Breast epithelium (tissue), 4 donors: Measurements from ENCODE around the gene CBFA2T3. TPM values are rescaled to one million over a fixed set of nuclear protein-coding genes. Genes with fewer than 3 reads are reported as not detected.

Experiments
- DNase-seq, 2 donors: peaks; one replicate each; pipeline ENCODE4 v3.0.0-alpha.2; 2019; ENCODE audit warnings: low spot score in 2 of 2
- H3K27ac ChIP-seq, 2 donors: fragments of 200-600 bp; sonication (generic) in 1 of 2; one replicate each; pipeline ENCODE4 v1.5.1; 2016 to 2019; ENCODE audit warnings: mild to moderate bottlenecking in 1 of 2
- H3K27me3 ChIP-seq, 2 donors: fragments of 200-600 bp; sonication (generic) in 1 of 2; one replicate each; pipeline versions ENCODE4 v1.5.1 to v1.6.0; 2017 to 2019; ENCODE audit warnings: control low read depth in 1 of 2, mild to moderate bottlenecking in 1 of 2
- H3K36me3 ChIP-seq: fragments of 200-600 bp; one replicate; pipeline ENCODE4 v1.5.1; 2019
- H3K4me1 ChIP-seq, 2 donors: fragments of 200-600 bp; sonication (generic); one replicate each; pipeline ENCODE4 v1.5.1; 2016 to 2019; ENCODE audit warnings: control low read depth in 1 of 2
- H3K4me3 ChIP-seq, 3 donors: fragments of 200-600 bp; sonication (generic); 1 replicate in 2 of 3; 2 replicates in 1 of 3; pipeline ENCODE4 v1.5.1; 2016 to 2019; ENCODE audit warnings: mild to moderate bottlenecking in 3 of 3, moderate library complexity in 2 of 3
- H3K9me3 ChIP-seq, 2 donors: fragments of 200-600 bp; sonication (generic) in 1 of 2; one replicate each; pipeline ENCODE4 v1.5.1; 2016 to 2019; ENCODE audit warnings: control low read depth in 1 of 2
- POLR2A ChIP-seq: fragments of 450-650 bp; IDR thresholded peaks from one replicate; pipeline ENCODE4 v1.6.1; 2016; ENCODE audit warnings: antibody characterized with exemption, mild to moderate bottlenecking, moderate library complexity
- POLR2AphosphoS5 ChIP-seq, 3 donors: sonication (generic); formaldehyde crosslinking; IDR thresholded peaks; one replicate each; pipeline ENCODE4 v1.6.1; 2017; ENCODE audit warnings: antibody characterized with exemption in 3 of 3
- intact Hi-C: fragments of 100-400 bp; cut with DNase I; formaldehyde crosslinking; loops from one replicate; pipeline ENCODE4 v1.15.1; 2023; ENCODE audit warnings: low total_unique reads
- total RNA-seq, 3 donors: library from RNA; depleted of rRNA; stranded (reverse); fragments of >200 nt; gene quantifications; one replicate each; pipeline ENCODE4 v1.1.0, GENCODE V29; 2016
- TF ChIP-seq, protein P1 (sequence below), 3 donors: fragments of 450-650 bp; IDR thresholded peaks; one replicate each; pipeline ENCODE4 v1.5.1; 2016 to 2017; ENCODE audit warnings: antibody characterized with exemption in 3 of 3, mild to moderate bottlenecking in 3 of 3, moderate library complexity in 3 of 3

CBFA2T3 gene
- total RNA-seq, 3 donors from 2014 or later = 0.64 to 2.3 (median 0.88) TPM

DNA sequence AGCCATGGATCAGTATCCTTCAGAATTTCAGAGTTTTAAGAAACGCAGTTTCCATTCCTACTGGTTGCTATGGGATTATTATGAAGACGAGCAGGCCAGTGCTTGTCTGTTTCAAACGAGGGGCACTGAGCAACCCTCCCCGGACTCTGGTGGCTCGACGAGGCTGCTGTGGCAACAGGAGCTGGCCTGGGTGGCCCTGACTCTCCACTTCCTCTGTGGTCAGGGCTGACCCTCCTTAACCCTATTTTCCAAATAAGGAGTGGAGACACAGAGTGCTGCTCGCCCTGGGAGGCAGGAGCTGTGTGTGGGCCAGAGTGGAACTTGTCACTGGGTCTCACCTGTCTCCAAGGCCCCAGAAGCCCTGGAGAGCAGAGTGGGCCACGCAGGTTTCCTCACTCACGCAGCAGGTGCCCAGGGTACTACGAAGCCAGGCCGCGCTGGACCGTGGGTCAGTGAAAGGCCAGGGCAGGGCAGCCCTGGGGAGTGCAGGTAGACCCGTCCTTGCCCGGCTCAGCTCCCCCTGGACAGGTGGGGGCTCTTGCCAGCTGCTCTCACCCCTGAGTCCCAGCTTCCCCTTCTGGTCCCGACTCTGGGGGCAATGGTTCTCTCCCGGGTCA, 123.6 kb downstream of the CBFA2T3 start:
- H3K4me3 ChIP-seq = no peak overlapping the region
- H3K36me3 ChIP-seq = no peaks in the 10 kb centered on the region
- no peak for DNase-seq
- TF ChIP-seq, protein P1, sequence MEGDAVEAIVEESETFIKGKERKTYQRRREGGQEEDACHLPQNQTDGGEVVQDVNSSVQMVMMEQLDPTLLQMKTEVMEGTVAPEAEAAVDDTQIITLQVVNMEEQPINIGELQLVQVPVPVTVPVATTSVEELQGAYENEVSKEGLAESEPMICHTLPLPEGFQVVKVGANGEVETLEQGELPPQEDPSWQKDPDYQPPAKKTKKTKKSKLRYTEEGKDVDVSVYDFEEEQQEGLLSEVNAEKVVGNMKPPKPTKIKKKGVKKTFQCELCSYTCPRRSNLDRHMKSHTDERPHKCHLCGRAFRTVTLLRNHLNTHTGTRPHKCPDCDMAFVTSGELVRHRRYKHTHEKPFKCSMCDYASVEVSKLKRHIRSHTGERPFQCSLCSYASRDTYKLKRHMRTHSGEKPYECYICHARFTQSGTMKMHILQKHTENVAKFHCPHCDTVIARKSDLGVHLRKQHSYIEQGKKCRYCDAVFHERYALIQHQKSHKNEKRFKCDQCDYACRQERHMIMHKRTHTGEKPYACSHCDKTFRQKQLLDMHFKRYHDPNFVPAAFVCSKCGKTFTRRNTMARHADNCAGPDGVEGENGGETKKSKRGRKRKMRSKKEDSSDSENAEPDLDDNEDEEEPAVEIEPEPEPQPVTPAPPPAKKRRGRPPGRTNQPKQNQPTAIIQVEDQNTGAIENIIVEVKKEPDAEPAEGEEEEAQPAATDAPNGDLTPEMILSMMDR (IDR thresholded peaks at IDR 0.05) = no peak
- TF ChIP-seq POLR2A = no peak
- no peak for TF ChIP-seq POLR2AphosphoS5 (IDR thresholded peaks at IDR 0.05)
- H3K27me3 ChIP-seq = no peaks in the 10 kb centered on the region
- no peaks in the 10 kb centered on the region for H3K9me3 ChIP-seq
- intact Hi-C loops = no loop called here
- H3K27ac ChIP-seq = no peak overlapping the region
- peaks cover 0 to 7% of the 10 kb centered on the region in 2 donors for H3K4me1 ChIP-seq

- Histone ChIP-seq H3K4me1 (no peaks in the 10 kb centered on the region), H3K9me3 (no peaks in the 10 kb centered on the region), H3K36me3 (no peaks in the 10 kb centered on the region), H3K27ac (no peak overlapping the region), H3K4me3 (no peak overlapping the region), H3K27me3 (no peaks in the 10 kb centered on the region)
- DNase-seq = no peak
- TF ChIP-seq, protein P1 (IDR thresholded peaks at IDR 0.05) = no peak
- TF ChIP-seq POLR2A (no peak), POLR2AphosphoS5 (IDR thresholded peaks at IDR 0.05) (no peak)
- intact Hi-C loops = no loop called here
Observed at GRCh38 chr16:88851616-88852015, 125.4 kb downstream of the CBFA2T3 start.

- no peaks in the 10 kb centered on the region for H3K9me3 ChIP-seq
- no peaks in the 10 kb centered on the region for H3K27me3 ChIP-seq
- DNase-seq = no peak
- intact Hi-C loops = no loop called here
- no peaks in the 10 kb centered on the region for H3K4me1 ChIP-seq
- no peak overlapping the region for H3K4me3 ChIP-seq
- no peaks in the 10 kb centered on the region for H3K36me3 ChIP-seq
- H3K27ac ChIP-seq = no peak overlapping the region
- TF ChIP-seq POLR2A = no peak
- TF ChIP-seq, protein P1 (IDR thresholded peaks at IDR 0.05) = no peak
- no peak for TF ChIP-seq POLR2AphosphoS5 (IDR thresholded peaks at IDR 0.05)
Observed at GRCh38 chr16:88850531-88851199, 126.3 kb downstream of the CBFA2T3 start.

DNA sequence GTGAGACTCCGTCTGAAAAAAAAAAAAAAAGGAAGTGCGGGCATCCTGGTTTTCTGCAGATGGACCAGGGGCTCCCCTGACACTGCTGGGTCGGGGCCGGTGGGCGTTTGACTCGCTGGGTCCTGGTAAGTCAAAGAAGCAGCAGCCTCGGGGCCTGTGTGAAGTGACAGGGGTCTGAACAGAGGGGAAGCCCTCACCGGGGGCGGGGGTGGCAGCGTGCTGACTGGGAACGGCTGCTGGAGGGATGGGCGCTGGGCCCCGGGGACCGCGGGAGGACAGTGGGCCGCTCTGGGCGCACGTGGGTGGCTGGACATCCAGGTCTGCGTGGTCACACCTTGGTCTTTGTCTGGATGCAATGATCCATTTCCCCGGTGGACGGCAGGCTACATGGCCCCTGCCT, 128.4 kb downstream of the CBFA2T3 start:
- Histone ChIP-seq H3K27me3 (no peaks in the 10 kb centered on the region), H3K9me3 (no peaks in the 10 kb centered on the region), H3K4me3 (no peak overlapping the region), H3K27ac (no peak overlapping the region), H3K4me1 (no peaks in the 10 kb centered on the region), H3K36me3 (no peaks in the 10 kb centered on the region)
- TF ChIP-seq POLR2A = no peak
- TF ChIP-seq POLR2AphosphoS5 (IDR thresholded peaks at IDR 0.05) = no peak
- TF ChIP-seq, protein P1 (IDR thresholded peaks at IDR 0.05) = no peak
- DNase-seq = no peak
- intact Hi-C loops = no loop called here

GRCh38 chr16:88847654-88848053, 129.4 kb downstream of the CBFA2T3 start:
- TF ChIP-seq POLR2AphosphoS5 (IDR thresholded peaks at IDR 0.05) = no peak
- no peak for TF ChIP-seq POLR2A
- TF ChIP-seq, protein P1 (IDR thresholded peaks at IDR 0.05) = no peak
- Histone ChIP-seq H3K36me3 (no peaks in the 10 kb centered on the region), H3K4me1 (no peaks in the 10 kb centered on the region), H3K27ac (no peak overlapping the region), H3K27me3 (no peaks in the 10 kb centered on the region), H3K4me3 (no peak overlapping the region), H3K9me3 (no peaks in the 10 kb centered on the region)
- intact Hi-C loops = no loop called here
- no peak for DNase-seq
